Fibroblast of lung (primary cell): Measurements from ENCODE around the gene SNAI3. TPM values are rescaled to one million over a fixed set of nuclear protein-coding genes. Genes with fewer than 3 reads are reported as not detected.
A peak's percentile ranks its signal among the peaks of the same experiment; 100 is the strongest.

Source experiments
- DNase-seq, 2 donors: peaks; one replicate each; pipeline versions ENCODE4 v3.0.0 to v3.0.0-alpha.2; 2010; ENCODE audit warnings: low read depth in 2 of 2
- H2AFZ ChIP-seq: 2 replicates; pipeline ENCODE4 v1.5.1; 2012; ENCODE audit warnings: low read length, control low read depth, inconsistent platforms
- H3K27ac ChIP-seq: 2 replicates; pipeline ENCODE4 v1.5.1; 2011; ENCODE audit warnings: low read length, control low read depth; ENCODE audit not compliant: insufficient read depth
- H3K27me3 ChIP-seq: 2 replicates; pipeline ENCODE4 v1.5.1; 2011; ENCODE audit warnings: mild to moderate bottlenecking, low read length; ENCODE audit not compliant: control insufficient read depth, insufficient read depth
- H3K36me3 ChIP-seq: 2 replicates; pipeline ENCODE4 v1.5.1; 2011; ENCODE audit warnings: low read length; ENCODE audit not compliant: control insufficient read depth, insufficient read depth
- H3K4me1 ChIP-seq: 2 replicates; pipeline ENCODE4 v1.5.1; 2011; ENCODE audit warnings: low read length; ENCODE audit not compliant: control insufficient read depth, insufficient read depth; ENCODE audit errors: extremely low read depth
- H3K4me2 ChIP-seq: 2 replicates; pipeline ENCODE4 v1.5.1; 2011; ENCODE audit warnings: low read length, control low read depth; ENCODE audit not compliant: insufficient read depth; ENCODE audit errors: extremely low read depth
- H3K4me3 ChIP-seq, 4 experiments: fragments of 200-600 bp in 1 of 4; sonication (generic) in 1 of 4; replicated peaks in 1 of 4; 2 replicates each; pipeline ENCODE4 v1.5.1; 2011 to 2016; ENCODE audit warnings: low read length in 4 of 4, low read depth in 3 of 4, mild to moderate bottlenecking in 3 of 4, control low read depth in 2 of 4, inconsistent platforms in 1 of 4, mixed read lengths in 1 of 4; ENCODE audit not compliant: insufficient read depth in 1 of 4; ENCODE audit errors: control extremely low read depth in 1 of 4
- H3K79me2 ChIP-seq: 2 replicates; pipeline ENCODE4 v1.5.1; 2012; ENCODE audit warnings: mild to moderate bottlenecking, low read length, inconsistent platforms; ENCODE audit not compliant: control insufficient read depth, insufficient read depth
- H3K9ac ChIP-seq: 2 replicates; pipeline ENCODE4 v1.5.1; 2011; ENCODE audit warnings: mild to moderate bottlenecking, low read length, control low read depth; ENCODE audit not compliant: insufficient read depth
- H3K9me3 ChIP-seq: 2 replicates; pipeline ENCODE4 v1.5.1; 2012; ENCODE audit warnings: low read depth, low read length; ENCODE audit not compliant: control insufficient read depth, insufficient read depth
- H4K20me1 ChIP-seq: 2 replicates; pipeline ENCODE4 v1.5.1; 2011; ENCODE audit warnings: low read length; ENCODE audit not compliant: control insufficient read depth, insufficient read depth; ENCODE audit errors: extremely low read depth
- EZH2 ChIP-seq: IDR thresholded peaks from 2 replicates; pipeline ENCODE4 v1.5.1; 2012; ENCODE audit warnings: low read length, control low read depth, mild to moderate bottlenecking; ENCODE audit errors: missing control alignments
- polyA plus RNA-seq, 2 donors: library from polyadenylated mRNA; depleted of rRNA in 1 of 2; stranded (reverse) in 1 of 2; unstranded in 1 of 2; fragments of >200 nt; gene quantifications; 2 replicates each; pipeline ENCODE4 v1.2.1, GENCODE V29; 2011 to 2012; ENCODE audit warnings: missing spikeins in 1 of 2
- total RNA-seq: library from RNA; depleted of rRNA; stranded (reverse); fragments of >200 nt; gene quantifications from 2 replicates; pipeline ENCODE4 v1.2.1, GENCODE V29; 2014
- TF ChIP-seq, protein P1 (sequence below), 2 donors: IDR thresholded peaks in 1 of 2; conservative IDR thresholded peaks in 1 of 2; 1 replicate in 1 of 2; 2 replicates in 1 of 2; pipeline ENCODE4 v1.5.1; 2011 to 2012; ENCODE audit warnings: low read length in 2 of 2, control low read depth in 1 of 2, inconsistent platforms in 1 of 2, low read depth in 1 of 2, mild to moderate bottlenecking in 1 of 2

SNAI3 gene
- total and polyA plus RNA-seq, 2 donors (not counting 1 experiment from before 2014, with no cell fraction given) = 0.17 TPM; not detected in 1

DNA sequence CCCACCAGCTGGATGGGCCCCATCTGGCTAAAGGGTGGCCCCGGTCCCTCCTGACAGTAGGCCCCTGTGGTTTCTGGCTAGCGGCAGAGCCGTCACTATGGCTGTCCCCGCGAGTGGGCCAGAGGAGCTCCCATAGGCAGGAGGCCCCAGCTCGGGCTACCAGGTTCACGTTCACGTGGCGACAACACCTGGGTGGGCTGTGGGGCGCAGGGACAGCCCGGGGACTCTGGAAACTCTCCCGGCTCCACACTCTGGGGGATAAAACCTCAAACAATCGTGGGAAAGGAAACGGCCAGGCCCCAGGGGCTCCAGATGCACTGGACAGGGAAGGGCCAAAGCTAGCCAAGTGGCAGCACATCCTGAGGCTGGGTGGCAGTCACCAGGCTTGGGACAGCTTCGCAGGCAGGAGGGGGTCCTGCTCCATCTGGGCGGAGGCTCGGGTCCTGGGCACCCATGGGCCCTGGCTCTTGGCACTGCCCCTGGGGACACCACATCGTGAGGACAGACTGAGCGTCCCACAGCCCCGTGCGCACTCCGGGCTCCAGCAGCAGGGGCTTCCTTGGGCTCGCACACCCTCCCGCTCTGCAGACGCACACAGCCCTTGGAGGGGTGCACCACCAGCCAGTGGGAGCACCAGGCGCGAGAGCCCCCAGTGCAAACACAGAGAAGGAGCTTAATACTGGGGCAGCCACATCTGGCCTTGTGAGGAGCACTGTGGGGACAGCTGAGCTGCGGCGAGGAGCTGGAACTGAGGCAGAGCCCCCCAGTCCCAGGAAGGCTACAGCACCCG is 15.5 kb upstream of the SNAI3 start:
- Histone ChIP-seq H3K36me3 (peaks cover 17% of the 10 kb centered on the region), H3K9ac (no peak overlapping the region), H3K4me1 (peaks cover 14% of the 10 kb centered on the region), H3K79me2 (peaks cover 19% of the 10 kb centered on the region), H2AFZ (no peak overlapping the region), H3K4me3 (no peak overlapping the region), H3K27ac (peak overlapping the region; percentile 40), H4K20me1 (no peaks in the 10 kb centered on the region), H3K9me3 (no peaks in the 10 kb centered on the region), H3K4me2 (no peak overlapping the region), H3K27me3 (no peaks in the 10 kb centered on the region)
- DNase-seq = no peak
- TF ChIP-seq, protein P1, sequence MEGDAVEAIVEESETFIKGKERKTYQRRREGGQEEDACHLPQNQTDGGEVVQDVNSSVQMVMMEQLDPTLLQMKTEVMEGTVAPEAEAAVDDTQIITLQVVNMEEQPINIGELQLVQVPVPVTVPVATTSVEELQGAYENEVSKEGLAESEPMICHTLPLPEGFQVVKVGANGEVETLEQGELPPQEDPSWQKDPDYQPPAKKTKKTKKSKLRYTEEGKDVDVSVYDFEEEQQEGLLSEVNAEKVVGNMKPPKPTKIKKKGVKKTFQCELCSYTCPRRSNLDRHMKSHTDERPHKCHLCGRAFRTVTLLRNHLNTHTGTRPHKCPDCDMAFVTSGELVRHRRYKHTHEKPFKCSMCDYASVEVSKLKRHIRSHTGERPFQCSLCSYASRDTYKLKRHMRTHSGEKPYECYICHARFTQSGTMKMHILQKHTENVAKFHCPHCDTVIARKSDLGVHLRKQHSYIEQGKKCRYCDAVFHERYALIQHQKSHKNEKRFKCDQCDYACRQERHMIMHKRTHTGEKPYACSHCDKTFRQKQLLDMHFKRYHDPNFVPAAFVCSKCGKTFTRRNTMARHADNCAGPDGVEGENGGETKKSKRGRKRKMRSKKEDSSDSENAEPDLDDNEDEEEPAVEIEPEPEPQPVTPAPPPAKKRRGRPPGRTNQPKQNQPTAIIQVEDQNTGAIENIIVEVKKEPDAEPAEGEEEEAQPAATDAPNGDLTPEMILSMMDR (conservative IDR thresholded peaks at IDR 0.05 in 1 of 2, IDR thresholded peaks at IDR 0.05 in 1 of 2; ENCODE audit: low read depth in 1 of 2, low read length in 2 of 2) = no peak
- TF ChIP-seq EZH2 = no peak

DNA sequence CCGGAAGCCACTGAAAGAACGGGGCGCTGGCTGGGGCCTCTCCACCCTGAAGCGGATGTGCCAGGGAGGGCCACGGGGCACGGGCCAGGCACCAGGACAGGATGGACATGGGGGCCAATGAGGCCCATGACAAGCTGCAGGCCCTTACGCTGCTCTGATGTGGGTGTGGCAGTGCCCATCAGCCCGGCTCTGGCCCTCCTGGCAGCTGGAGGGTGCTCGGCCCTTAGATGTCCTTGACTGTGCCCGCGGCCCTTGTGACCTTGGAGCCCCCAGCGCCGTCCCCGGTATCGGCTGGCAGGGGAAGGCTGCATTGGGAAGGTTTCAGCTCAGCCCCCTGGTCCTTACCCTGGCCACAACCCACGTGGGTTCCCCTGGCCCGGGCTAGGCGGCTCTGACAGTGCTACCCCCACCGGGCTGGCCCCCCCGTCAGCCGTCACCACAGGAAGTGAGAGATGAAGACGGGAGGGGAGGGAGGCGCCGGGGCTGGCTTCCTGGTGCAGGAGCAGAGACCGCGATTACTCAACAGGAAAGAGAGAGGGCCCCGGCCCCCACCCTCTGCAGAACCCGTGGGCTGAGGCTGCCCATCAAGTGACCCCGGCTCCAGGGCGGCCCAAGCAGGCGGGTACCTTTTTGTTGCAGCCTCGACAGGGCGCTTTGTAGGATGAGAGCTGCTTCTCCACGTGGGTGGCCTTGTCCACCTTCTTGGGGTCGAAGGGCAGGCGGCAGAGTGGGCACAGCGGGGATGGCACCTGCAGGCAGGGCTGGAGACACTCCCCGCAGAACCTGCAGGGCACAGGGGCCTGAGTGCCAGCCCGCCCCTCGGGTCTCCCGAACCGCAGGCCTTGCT is 14.6 kb upstream of the SNAI3 start:
- peak overlapping the region; percentile 69 for H3K27ac ChIP-seq
- H3K4me3 ChIP-seq = peak overlapping the region in 1 of 4 experiments; percentile 10
- peaks cover 14% of the 10 kb centered on the region for H3K4me1 ChIP-seq

DNA sequence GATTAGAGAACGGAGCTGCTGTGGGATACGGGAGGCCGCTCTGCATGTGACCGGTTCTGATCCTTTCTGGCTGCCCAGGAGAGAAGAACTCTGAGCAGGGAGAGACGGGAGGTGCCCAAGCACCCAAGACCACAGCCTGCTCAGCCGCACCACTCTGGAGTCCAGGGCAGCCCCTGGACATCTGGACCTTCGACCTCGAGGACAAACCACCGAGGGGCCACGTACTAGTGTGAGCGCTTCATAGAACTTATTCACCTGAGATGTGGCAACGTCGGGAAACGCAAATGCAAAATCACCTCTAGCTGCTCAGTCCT is 14.0 kb upstream of the SNAI3 start:
- TF ChIP-seq EZH2 = no peak
- TF ChIP-seq, protein P1 (conservative IDR thresholded peaks at IDR 0.05 in 1 of 2, IDR thresholded peaks at IDR 0.05 in 1 of 2; ENCODE audit: low read depth in 1 of 2, low read length in 2 of 2) = no peak
- DNase-seq = no peak
- H2AFZ ChIP-seq = no peak overlapping the region
- H3K4me3 ChIP-seq = no peak overlapping the region
- peaks cover 15% of the 10 kb centered on the region for H3K79me2 ChIP-seq
- no peaks in the 10 kb centered on the region for H3K27me3 ChIP-seq
- no peaks in the 10 kb centered on the region for H3K9me3 ChIP-seq
- H3K36me3 ChIP-seq = peaks cover 17% of the 10 kb centered on the region
- H3K9ac ChIP-seq = peak overlapping the region; percentile 55
- H3K27ac ChIP-seq = peak overlapping the region; percentile 69
- H3K4me2 ChIP-seq = no peak overlapping the region
- no peaks in the 10 kb centered on the region for H4K20me1 ChIP-seq
- H3K4me1 ChIP-seq = peaks cover 14% of the 10 kb centered on the region

More for the DNA sequence above, 14.6 kb upstream of the SNAI3 start:
- peak overlapping the region; percentile 55 for H3K9ac ChIP-seq
- peak; percentile 77 to 92 for DNase-seq
- no peaks in the 10 kb centered on the region for H3K27me3 ChIP-seq
- no peak for TF ChIP-seq EZH2
- TF ChIP-seq, protein P1 (conservative IDR thresholded peaks at IDR 0.05 in 1 of 2, IDR thresholded peaks at IDR 0.05 in 1 of 2; ENCODE audit: low read depth in 1 of 2, low read length in 2 of 2) = no peak
- peaks cover 15% of the 10 kb centered on the region for H3K79me2 ChIP-seq
- H3K9me3 ChIP-seq = no peaks in the 10 kb centered on the region
- no peak overlapping the region for H2AFZ ChIP-seq
- no peaks in the 10 kb centered on the region for H4K20me1 ChIP-seq
- H3K36me3 ChIP-seq = peaks cover 17% of the 10 kb centered on the region
- H3K4me2 ChIP-seq = no peak overlapping the region
